ENCODE data around the gene ATAD5. TPM values are rescaled to one million over a fixed set of nuclear protein-coding genes. Genes with fewer than 3 reads are reported as not detected.
A peak's percentile ranks its signal among the peaks of the same experiment; 100 is the strongest.
"Not testable (repeated sequence)": the region's sequence is repeated elsewhere in the genome, so short reads cannot be mapped to it uniquely, and the experiment has no call there.

Gene ATAD5
- total RNA-seq, 4 donors from 2014 or later = 1.1 to 1.6 (median 1.3) TPM

- no peaks in the 10 kb centered on the region for H3K36me3 ChIP-seq
- no peak overlapping the region for H3K4me3 ChIP-seq (replicated peaks in 1 of 3)
- WGBS, 2 donors = 84 to 92% methylated on average over 5 of the region's 5 CpGs
- H3K4me1 ChIP-seq = no peaks in the 10 kb centered on the region
- no peak for DNase-seq
- no peak for TF ChIP-seq CTCF (IDR thresholded peaks at IDR 0.05)
- no peak for TF ChIP-seq POLR2A (IDR thresholded peaks at IDR 0.05)
- intact Hi-C loops (cut with DNase I) = no loop called here
- no peaks in the 10 kb centered on the region for H3K9me3 ChIP-seq
- no peaks in the 10 kb centered on the region for H3K27me3 ChIP-seq
- no peak overlapping the region for H3K27ac ChIP-seq
These were observed 65.5 kb downstream of the ATAD5 start for GRCh38 chr17:30897311-30897710.

GRCh38 chr17:30905742-30906100 is 74.0 kb downstream of the ATAD5 start:
- Histone ChIP-seq H3K27me3 (no peaks in the 10 kb centered on the region), H3K4me1 (peaks cover 5 to 12% of the 10 kb centered on the region in 2 donors), H3K4me3 (replicated peaks in 1 of 3) (peak overlapping the region; percentile 38 to 64 (median 62)), H3K9me3 (no peaks in the 10 kb centered on the region), H3K36me3 (no peaks in the 10 kb centered on the region), H3K27ac (peak overlapping the region; percentile 72 to 89 (median 77))
- intact Hi-C loops (cut with DNase I) = no loop called here
- WGBS, 2 donors = 3% methylated on average over 6 to 11 of the region's 11 CpGs
- DNase-seq = no peak
- TF ChIP-seq CTCF (IDR thresholded peaks at IDR 0.05) = no peak
- TF ChIP-seq POLR2A (IDR thresholded peaks at IDR 0.05) = no peak

- 0 to 1% methylated on average over 26 to 47 of the region's 47 CpGs for WGBS, 2 donors
- TF ChIP-seq POLR2A (IDR thresholded peaks at IDR 0.05) = peak in 1 of 2 donors; percentile 56
- no peak for TF ChIP-seq CTCF (IDR thresholded peaks at IDR 0.05)
- Histone ChIP-seq H3K9me3 (no peaks in the 10 kb centered on the region), H3K4me3 (replicated peaks in 1 of 3) (peak within 1 kb of the TSS; percentile 38 to 64 (median 62)), H3K27ac (peak within 1 kb of the TSS; percentile 72 to 89 (median 77)), H3K27me3 (no peaks in the 10 kb centered on the region), H3K4me1 (peaks cover 5 to 12% of the 10 kb centered on the region in 2 donors), H3K36me3 (no peaks in the 10 kb centered on the region)
- DNase-seq = peak; percentile 82 to 88
- intact Hi-C loops (cut with DNase I) = no loop called here
These were observed 74.5 kb downstream of the ATAD5 start, which contains the start of gene TEFM for GRCh38 chr17:30906101-30906911. Gene TEFM (minus strand): TSS chr17:30906238. CDS start chr17:30906198, 40 bp downstream.

GRCh38 chr17:30908717-30909420 is 77.1 kb downstream of the ATAD5 start:
- Histone ChIP-seq H3K9me3 (no peaks in the 10 kb centered on the region), H3K27me3 (no peaks in the 10 kb centered on the region), H3K4me3 (replicated peaks in 1 of 3) (no peak overlapping the region), H3K36me3 (no peaks in the 10 kb centered on the region), H3K4me1 (peaks cover 5 to 12% of the 10 kb centered on the region in 2 donors), H3K27ac (no peak overlapping the region)
- intact Hi-C loops (cut with DNase I) = no loop called here
- no peak for DNase-seq
- TF ChIP-seq POLR2A (IDR thresholded peaks at IDR 0.05) (no peak), CTCF (IDR thresholded peaks at IDR 0.05) (no peak)
- WGBS, 2 donors = 93 to 96% methylated on average over 3 of the region's 3 CpGs

- H3K27me3 ChIP-seq; H3K36me3 ChIP-seq; H3K27ac ChIP-seq; H3K4me3 ChIP-seq (replicated peaks in 1 of 3); H3K9me3 ChIP-seq; DNase-seq; intact Hi-C loops (cut with DNase I): not testable (repeated sequence)
- peaks cover 5 to 11% of the 10 kb centered on the region in 2 donors for H3K4me1 ChIP-seq
- 93 to 95% methylated on average over 7 of the region's 7 CpGs for WGBS, 2 donors
These were observed 78.4 kb downstream of the ATAD5 start for GRCh38 chr17:30910151-30910550.
